ENCODE results near the gene RAB30. TPM values are rescaled to one million over a fixed set of nuclear protein-coding genes. Genes with fewer than 3 reads are reported as not detected.
A peak's percentile ranks its signal among the peaks of the same experiment; 100 is the strongest.

Gene RAB30
- total and polyA plus RNA-seq, 2 donors (not counting 3 experiments of a cell fraction or from before 2014, with no cell fraction given): 4.1 to 14.6 TPM

DNA sequence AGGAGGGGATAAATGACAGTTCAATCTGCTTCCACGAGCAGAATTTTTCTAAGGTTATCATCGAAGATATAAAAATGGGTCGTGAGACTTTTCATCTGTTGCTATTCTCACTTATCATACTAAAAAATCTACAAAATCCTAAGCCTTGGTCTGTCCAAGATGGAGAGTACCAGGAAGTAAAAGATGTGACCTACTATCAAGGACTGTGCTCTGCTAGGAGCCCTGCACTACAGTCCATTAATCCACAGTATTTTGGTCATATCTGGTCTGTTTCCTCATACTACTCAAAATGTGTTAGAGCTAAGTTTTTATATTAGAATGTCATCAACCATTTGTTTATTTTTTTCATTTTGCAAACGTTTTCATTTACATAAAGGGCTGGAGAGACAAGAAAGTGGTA, 90.8 kb downstream of the RAB30 start:
- H3K27ac ChIP-seq (ENCODE audit: insufficient read depth, low read depth, low read length): peak overlapping the region; percentile 73
- intact Hi-C loops (cut with micrococcal nuclease): loop anchor here (1.0 kb wide), 3 partner anchors 27 to 175 kb away; partner anchors contain the start of gene RAB30

DNA sequence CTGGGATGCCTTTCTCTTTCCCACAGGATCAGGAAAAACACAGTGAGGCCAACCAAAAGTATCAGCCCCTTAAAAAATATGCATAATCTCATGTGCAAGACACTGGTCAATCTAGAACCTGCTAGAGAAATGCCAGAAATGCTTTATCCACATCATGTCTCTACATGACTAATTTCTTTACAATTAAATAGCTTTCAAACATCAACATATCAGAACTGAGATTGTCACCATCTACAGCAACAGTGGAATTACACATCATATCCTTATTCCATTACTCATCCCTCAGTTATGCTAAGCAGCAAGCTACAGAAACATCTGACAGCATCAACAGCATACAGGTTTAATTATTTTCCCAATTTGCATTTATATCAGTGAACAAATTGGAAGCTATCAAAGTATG, 91.4 kb downstream of the RAB30 start:
- intact Hi-C loops (cut with micrococcal nuclease): loop anchor here (1.0 kb wide), 3 partner anchors 28 to 176 kb away; partner anchors contain the start of gene RAB30
- Histone ChIP-seq H3K27ac (ENCODE audit: insufficient read depth, low read depth, low read length) (peak overlapping the region; percentile 73), H3K4me3 (replicated peaks in 1 of 3; ENCODE audit: insufficient read depth in 1 of 3, low read depth in 1 of 3, low read length in 3 of 3) (no peak overlapping the region)

More for the DNA sequence above, 90.8 kb downstream of the RAB30 start:
- Histone ChIP-seq H3K4me2 (ENCODE audit: insufficient read depth, low read length) (peak overlapping the region; percentile 47), H3K79me2 (ENCODE audit: control insufficient read depth, insufficient read depth, low read length) (no peaks in the 10 kb centered on the region), H3K9ac (replicated peaks; ENCODE audit: extremely low read depth, insufficient read depth, low read length) (peak overlapping the region; percentile 42), H2AFZ (ENCODE audit: low read depth, low read length) (no peak overlapping the region), H3K36me3 (ENCODE audit: control insufficient read depth in 2 of 2, extremely low read depth in 1 of 2, insufficient read depth in 2 of 2, low read length in 2 of 2) (peaks cover 0 to 3% of the 10 kb centered on the region in 2 experiments), H4K20me1 (replicated peaks; ENCODE audit: control insufficient read depth, extremely low read depth, insufficient read depth, low read length) (no peaks in the 10 kb centered on the region), H3K4me1 (ENCODE audit: control insufficient read depth, extremely low read depth, insufficient read depth, low read length) (peaks cover 22% of the 10 kb centered on the region), H3K9me3 (replicated peaks; ENCODE audit: control insufficient read depth, insufficient read depth, low read length) (no peaks in the 10 kb centered on the region), H3K9me1 (replicated peaks; ENCODE audit: control insufficient read depth, extremely low read depth, insufficient read depth, low read length) (no peaks in the 10 kb centered on the region), H3K4me3 (replicated peaks in 1 of 3; ENCODE audit: insufficient read depth in 1 of 3, low read depth in 1 of 3, low read length in 3 of 3) (no peak overlapping the region), H3K27me3 (ENCODE audit: control insufficient read depth in 2 of 2, insufficient read depth in 2 of 2, low read length in 2 of 2) (no peaks in the 10 kb centered on the region)
- CTCF ChIA-PET: interaction anchor here (0.6 to 1.7 kb wide), 6 partner anchors 18 to 106 kb away, joined by 3 to 8 read pairs (median 4); partner anchors contain the start of gene RAB30
- dilution Hi-C loops (cut with MboI; ENCODE audit: extremely low pct_ligation_motif_present, low sequenced_read_pairs): no loop called here
- DNase-seq (ENCODE audit: low read depth, low spot score) (peak; percentile 22), FAIRE-seq (peak; percentile 37)
- BruUV-seq (replicated peaks): TSS peak; percentile 65
- TF ChIP-seq EZH2 (IDR thresholded peaks at IDR 0.05; ENCODE audit: borderline replicate concordance, low read depth, low read length, severe bottlenecking): no peak
- POLR2A ChIA-PET: interaction anchor here (0.6 to 1.1 kb wide), 2 partner anchors 82 to 176 kb away, joined by 3 to 6 read pairs; partner anchors contain the start of gene PCF11

More for the DNA sequence above, 91.4 kb downstream of the RAB30 start:
- Histone ChIP-seq H3K36me3 (ENCODE audit: control insufficient read depth in 2 of 2, extremely low read depth in 1 of 2, insufficient read depth in 2 of 2, low read length in 2 of 2) (peaks cover 0 to 3% of the 10 kb centered on the region in 2 experiments), H3K79me2 (ENCODE audit: control insufficient read depth, insufficient read depth, low read length) (no peaks in the 10 kb centered on the region), H3K4me1 (ENCODE audit: control insufficient read depth, extremely low read depth, insufficient read depth, low read length) (peaks cover 22% of the 10 kb centered on the region), H3K27me3 (ENCODE audit: control insufficient read depth in 2 of 2, insufficient read depth in 2 of 2, low read length in 2 of 2) (no peaks in the 10 kb centered on the region), H3K9me1 (replicated peaks; ENCODE audit: control insufficient read depth, extremely low read depth, insufficient read depth, low read length) (no peaks in the 10 kb centered on the region), H3K4me2 (ENCODE audit: insufficient read depth, low read length) (peak overlapping the region; percentile 47), H4K20me1 (replicated peaks; ENCODE audit: control insufficient read depth, extremely low read depth, insufficient read depth, low read length) (no peaks in the 10 kb centered on the region), H3K9me3 (replicated peaks; ENCODE audit: control insufficient read depth, insufficient read depth, low read length) (no peaks in the 10 kb centered on the region), H3K9ac (replicated peaks; ENCODE audit: extremely low read depth, insufficient read depth, low read length) (peak overlapping the region; percentile 42), H2AFZ (ENCODE audit: low read depth, low read length) (no peak overlapping the region)
- FAIRE-seq (peak; percentile 97), DNase-seq (ENCODE audit: low read depth, low spot score) (peak; percentile 92)
- POLR2A ChIA-PET: interaction anchor here (0.6 to 1.1 kb wide), 2 partner anchors 83 to 177 kb away, joined by 3 to 6 read pairs; partner anchors contain the start of gene PCF11
- peak; percentile 66 for TF ChIP-seq POLR2AphosphoS5 (IDR thresholded peaks at IDR 0.05; ENCODE audit: insufficient read depth, low read depth, low read length)
- TF ChIP-seq JUN (IDR thresholded peaks at IDR 0.05; ENCODE audit: borderline replicate concordance, insufficient read depth, insufficient read length, low read depth): peak; percentile 98
- TF ChIP-seq FOS (IDR thresholded peaks at IDR 0.05; ENCODE audit: borderline replicate concordance, insufficient read depth, low read length): peak; percentile 88
- TF ChIP-seq, protein P1, sequence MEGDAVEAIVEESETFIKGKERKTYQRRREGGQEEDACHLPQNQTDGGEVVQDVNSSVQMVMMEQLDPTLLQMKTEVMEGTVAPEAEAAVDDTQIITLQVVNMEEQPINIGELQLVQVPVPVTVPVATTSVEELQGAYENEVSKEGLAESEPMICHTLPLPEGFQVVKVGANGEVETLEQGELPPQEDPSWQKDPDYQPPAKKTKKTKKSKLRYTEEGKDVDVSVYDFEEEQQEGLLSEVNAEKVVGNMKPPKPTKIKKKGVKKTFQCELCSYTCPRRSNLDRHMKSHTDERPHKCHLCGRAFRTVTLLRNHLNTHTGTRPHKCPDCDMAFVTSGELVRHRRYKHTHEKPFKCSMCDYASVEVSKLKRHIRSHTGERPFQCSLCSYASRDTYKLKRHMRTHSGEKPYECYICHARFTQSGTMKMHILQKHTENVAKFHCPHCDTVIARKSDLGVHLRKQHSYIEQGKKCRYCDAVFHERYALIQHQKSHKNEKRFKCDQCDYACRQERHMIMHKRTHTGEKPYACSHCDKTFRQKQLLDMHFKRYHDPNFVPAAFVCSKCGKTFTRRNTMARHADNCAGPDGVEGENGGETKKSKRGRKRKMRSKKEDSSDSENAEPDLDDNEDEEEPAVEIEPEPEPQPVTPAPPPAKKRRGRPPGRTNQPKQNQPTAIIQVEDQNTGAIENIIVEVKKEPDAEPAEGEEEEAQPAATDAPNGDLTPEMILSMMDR (IDR thresholded peaks at IDR 0.05; ENCODE audit: extremely low read depth in 1 of 2, insufficient read depth in 1 of 2, low read depth in 1 of 2, low read length in 2 of 2): no peak
- TF ChIP-seq MYC (IDR thresholded peaks at IDR 0.05; ENCODE audit: low read depth, low read length): no peak
- no peak for TF ChIP-seq POLR2A (IDR thresholded peaks at IDR 0.05; ENCODE audit: low read depth, low read length)
- TF ChIP-seq GATA2 (IDR thresholded peaks at IDR 0.05; ENCODE audit: insufficient read depth, insufficient read length, low read depth, low read length): peak; percentile 44
- TF ChIP-seq, protein P2, sequence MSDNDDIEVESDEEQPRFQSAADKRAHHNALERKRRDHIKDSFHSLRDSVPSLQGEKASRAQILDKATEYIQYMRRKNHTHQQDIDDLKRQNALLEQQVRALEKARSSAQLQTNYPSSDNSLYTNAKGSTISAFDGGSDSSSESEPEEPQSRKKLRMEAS (IDR thresholded peaks at IDR 0.05; ENCODE audit: insufficient read depth, insufficient read length): no peak
- no peak for TF ChIP-seq EZH2 (IDR thresholded peaks at IDR 0.05; ENCODE audit: borderline replicate concordance, low read depth, low read length, severe bottlenecking)
- dilution Hi-C loops (cut with MboI; ENCODE audit: extremely low pct_ligation_motif_present, low sequenced_read_pairs): no loop called here
- BruUV-seq (replicated peaks): no TSS peak
- CTCF ChIA-PET: interaction anchor here (0.6 to 1.7 kb wide), 7 partner anchors 18 to 106 kb away, joined by 3 to 8 read pairs (median 4); partner anchors contain the start of gene RAB30
